SK-N-SH (cell line): ENCODE data around the gene PHACTR3. TPM values are rescaled to one million over a fixed set of nuclear protein-coding genes. Genes with fewer than 3 reads are reported as not detected.

Source experiments
- CTCF ChIA-PET: fragments of 300-600, 350-600 bp; formaldehyde crosslinking; extraction: SDS; loops from one replicate; lab custom pipeline; 2021; lab: Yijun Ruan, JAX
- POLR2A ChIA-PET: fragments of 350-600 bp; sonication (Branson Sonifier 250); formaldehyde crosslinking; extraction: SDS; loops from one replicate; lab custom pipeline; 2020; ENCODE audit warnings: antibody characterized with exemption, inconsistent platforms; lab: Yijun Ruan, JAX
- DNase-seq: peaks from one replicate; pipeline ENCODE4 v3.0.0; 2012
- H2AFZ ChIP-seq: fragments of 200-600 bp; sonication (generic); 2 replicates; pipeline ENCODE4 v1.8.1; 2016; ENCODE audit warnings: antibody characterized with exemption, mild to moderate bottlenecking, low read depth
- H3F3A ChIP-seq: fragments of 200-600 bp; sonication (generic); replicated peaks from 2 replicates; pipeline ENCODE3; 2016; ENCODE audit warnings: antibody characterized with exemption, mild to moderate bottlenecking; ENCODE audit not compliant: insufficient read depth
- H3K27ac ChIP-seq, 2 experiments: fragments of 200-500 bp in 1 of 2; fragments of 200-600 bp in 1 of 2; sonication (Bioruptor generic) in 1 of 2; sonication (generic), shearing (Covaris generic) in 1 of 2; 2 replicates each; pipeline versions ENCODE4 v1.5.1 to v1.6.1; 2014 to 2016; ENCODE audit warnings: low read depth in 2 of 2, inconsistent platforms in 1 of 2, low read length in 1 of 2, mild to moderate bottlenecking in 1 of 2, mixed read lengths in 1 of 2
- H3K27me3 ChIP-seq: fragments of 200-600 bp; sonication (generic), shearing (Covaris generic); 2 replicates; pipeline ENCODE4 v1.6.1; 2016; ENCODE audit warnings: mixed run types; ENCODE audit not compliant: insufficient read depth
- H3K36me3 ChIP-seq, 2 experiments: fragments of 200-500 bp in 1 of 2; fragments of 200-600 bp in 1 of 2; sonication (Bioruptor generic) in 1 of 2; sonication (generic) in 1 of 2; replicated peaks in 1 of 2; 2 replicates each; pipeline versions ENCODE3 to v1.5.1; 2014 to 2016; ENCODE audit warnings: low read length in 1 of 2, mild to moderate bottlenecking in 1 of 2; ENCODE audit not compliant: insufficient read depth in 2 of 2, control insufficient read depth in 1 of 2
- H3K4me1 ChIP-seq, 2 experiments: fragments of 200-500 bp in 1 of 2; fragments of 200-600 bp in 1 of 2; sonication (Bioruptor generic) in 1 of 2; sonication (generic), shearing (Covaris generic) in 1 of 2; 2 replicates each; pipeline versions ENCODE4 v1.5.1 to v1.6.1; 2014 to 2016; ENCODE audit warnings: low read depth in 1 of 2, low read length in 1 of 2, mixed run types in 1 of 2; ENCODE audit not compliant: insufficient read depth in 2 of 2, control insufficient read depth in 1 of 2
- H3K4me2 ChIP-seq: fragments of 200-600 bp; sonication (generic), shearing (Covaris generic); 2 replicates; pipeline ENCODE4 v1.6.1; 2017; ENCODE audit warnings: mixed run types
- H3K4me3 ChIP-seq, 2 experiments: fragments of 200-500 bp in 1 of 2; fragments of 200-600 bp in 1 of 2; sonication (Bioruptor generic) in 1 of 2; sonication (generic), shearing (Covaris generic) in 1 of 2; 2 replicates each; pipeline versions ENCODE4 v1.5.1 to v1.8.1; 2014 to 2016; ENCODE audit warnings: low read depth in 2 of 2, inconsistent platforms in 1 of 2, low read length in 1 of 2, mild to moderate bottlenecking in 1 of 2, mixed read lengths in 1 of 2, moderate library complexity in 1 of 2
- H3K79me2 ChIP-seq: fragments of 200-600 bp; sonication (generic); 2 replicates; pipeline ENCODE4 v1.8.1; 2017; ENCODE audit warnings: mild to moderate bottlenecking; ENCODE audit not compliant: insufficient read depth
- H3K9ac ChIP-seq: fragments of 200-600 bp; sonication (generic); 2 replicates; pipeline ENCODE4 v1.6.1; 2017; ENCODE audit warnings: mixed run types
- H3K9me2 ChIP-seq: fragments of 200-600 bp; sonication (generic); 2 replicates; pipeline ENCODE4 v1.6.1; 2017; ENCODE audit warnings: mixed run types
- H3K9me3 ChIP-seq: fragments of 200-600 bp; sonication (generic); 2 replicates; pipeline ENCODE4 v1.6.1; 2017; ENCODE audit warnings: mixed run types, mild to moderate bottlenecking, moderate library complexity
- H4K20me1 ChIP-seq: fragments of 200-600 bp; sonication (generic); 2 replicates; pipeline ENCODE4 v1.6.1; 2017; ENCODE audit warnings: mild to moderate bottlenecking, mixed run types; ENCODE audit not compliant: insufficient read depth
- EZH2phosphoT487 ChIP-seq: fragments of 200-600 bp; sonication (generic); IDR thresholded peaks from 2 replicates; pipeline ENCODE4 v1.6.1; 2017; ENCODE audit warnings: low read depth, mixed run types, mild to moderate bottlenecking, antibody characterized with exemption, moderate library complexity, borderline replicate concordance
- GATA2 ChIP-seq: sonication (generic); formaldehyde crosslinking; IDR thresholded peaks from 2 replicates; pipeline ENCODE4 v1.5.0; 2020; ENCODE audit warnings: mild to moderate bottlenecking, missing genetic modification reagents
- MEF2A ChIP-seq: IDR thresholded peaks from 2 replicates; pipeline ENCODE4 v1.4.0; 2012; ENCODE audit warnings: low read depth, borderline replicate concordance
- NRF1 ChIP-seq: IDR thresholded peaks from 2 replicates; pipeline ENCODE4 v1.6.1; 2012; ENCODE audit warnings: low read depth, mild to moderate bottlenecking, low read length
- PBX3 ChIP-seq: IDR thresholded peaks from 2 replicates; pipeline ENCODE4; 2012
- RAD21 ChIP-seq: IDR thresholded peaks from 2 replicates; pipeline ENCODE4 v1.6.1; 2012; ENCODE audit warnings: mild to moderate bottlenecking, low read length
- RCOR1 ChIP-seq: fragments of 150-350 bp; IDR thresholded peaks from 2 replicates; pipeline ENCODE4 v1.6.1; 2017; ENCODE audit warnings: antibody characterized with exemption, low read length
- SMC3 ChIP-seq: IDR thresholded peaks from 2 replicates; pipeline ENCODE4 v1.6.1; 2012; ENCODE audit warnings: low read depth, low read length, improper control_type of control experiment
- TAF1 ChIP-seq: IDR thresholded peaks from 2 replicates; pipeline ENCODE4 v1.6.1; 2012; ENCODE audit warnings: low read depth, mild to moderate bottlenecking, low read length, moderate library complexity, borderline replicate concordance
- WGBS: methylation state at CpG from one replicate; pipeline ENCODE4 v1.1.6; 2017; ENCODE audit warnings: low lambda C conversion rate; 5-methylcytosine and 5-hydroxymethylcytosine counted together
- polyA plus RNA-seq, 3 experiments: library from polyadenylated mRNA; depleted of rRNA; stranded (reverse); fragments of >200 nt; gene quantifications; 2 replicates each; pipeline ENCODE4 v1.2.3, GENCODE V29; 2012
- TF ChIP-seq, protein P1 (sequence below): IDR thresholded peaks from 2 replicates; pipeline ENCODE4 v1.4.0; 2012; ENCODE audit warnings: low read depth, borderline replicate concordance
- TF ChIP-seq, protein P2 (sequence below): IDR thresholded peaks from 2 replicates; pipeline ENCODE4 v1.6.1; 2012; ENCODE audit warnings: mild to moderate bottlenecking, low read depth, low read length, moderate library complexity

The PHACTR3 gene
- polyA plus RNA-seq, 1 of the 3 experiments (the other 2 are of a cell fraction): 0.10 TPM

- TF ChIP-seq RCOR1 (no peak), EZH2phosphoT487 (no peak), TAF1 (no peak), MEF2A (no peak), NRF1 (no peak), RAD21 (no peak), GATA2 (CRISPR knock-in tag) (no peak), PBX3 (no peak)
- TF ChIP-seq, protein P1, sequence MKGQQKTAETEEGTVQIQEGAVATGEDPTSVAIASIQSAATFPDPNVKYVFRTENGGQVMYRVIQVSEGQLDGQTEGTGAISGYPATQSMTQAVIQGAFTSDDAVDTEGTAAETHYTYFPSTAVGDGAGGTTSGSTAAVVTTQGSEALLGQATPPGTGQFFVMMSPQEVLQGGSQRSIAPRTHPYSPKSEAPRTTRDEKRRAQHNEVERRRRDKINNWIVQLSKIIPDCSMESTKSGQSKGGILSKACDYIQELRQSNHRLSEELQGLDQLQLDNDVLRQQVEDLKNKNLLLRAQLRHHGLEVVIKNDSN: no peak
- TF ChIP-seq, protein P2, sequence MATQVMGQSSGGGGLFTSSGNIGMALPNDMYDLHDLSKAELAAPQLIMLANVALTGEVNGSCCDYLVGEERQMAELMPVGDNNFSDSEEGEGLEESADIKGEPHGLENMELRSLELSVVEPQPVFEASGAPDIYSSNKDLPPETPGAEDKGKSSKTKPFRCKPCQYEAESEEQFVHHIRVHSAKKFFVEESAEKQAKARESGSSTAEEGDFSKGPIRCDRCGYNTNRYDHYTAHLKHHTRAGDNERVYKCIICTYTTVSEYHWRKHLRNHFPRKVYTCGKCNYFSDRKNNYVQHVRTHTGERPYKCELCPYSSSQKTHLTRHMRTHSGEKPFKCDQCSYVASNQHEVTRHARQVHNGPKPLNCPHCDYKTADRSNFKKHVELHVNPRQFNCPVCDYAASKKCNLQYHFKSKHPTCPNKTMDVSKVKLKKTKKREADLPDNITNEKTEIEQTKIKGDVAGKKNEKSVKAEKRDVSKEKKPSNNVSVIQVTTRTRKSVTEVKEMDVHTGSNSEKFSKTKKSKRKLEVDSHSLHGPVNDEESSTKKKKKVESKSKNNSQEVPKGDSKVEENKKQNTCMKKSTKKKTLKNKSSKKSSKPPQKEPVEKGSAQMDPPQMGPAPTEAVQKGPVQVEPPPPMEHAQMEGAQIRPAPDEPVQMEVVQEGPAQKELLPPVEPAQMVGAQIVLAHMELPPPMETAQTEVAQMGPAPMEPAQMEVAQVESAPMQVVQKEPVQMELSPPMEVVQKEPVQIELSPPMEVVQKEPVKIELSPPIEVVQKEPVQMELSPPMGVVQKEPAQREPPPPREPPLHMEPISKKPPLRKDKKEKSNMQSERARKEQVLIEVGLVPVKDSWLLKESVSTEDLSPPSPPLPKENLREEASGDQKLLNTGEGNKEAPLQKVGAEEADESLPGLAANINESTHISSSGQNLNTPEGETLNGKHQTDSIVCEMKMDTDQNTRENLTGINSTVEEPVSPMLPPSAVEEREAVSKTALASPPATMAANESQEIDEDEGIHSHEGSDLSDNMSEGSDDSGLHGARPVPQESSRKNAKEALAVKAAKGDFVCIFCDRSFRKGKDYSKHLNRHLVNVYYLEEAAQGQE: no peak
- Histone ChIP-seq H3F3A (no peaks in the 10 kb centered on the region), H3K27ac (no peak overlapping the region), H4K20me1 (no peaks in the 10 kb centered on the region), H3K79me2 (no peaks in the 10 kb centered on the region), H3K27me3 (no peaks in the 10 kb centered on the region), H2AFZ (no peak overlapping the region), H3K4me1 (no peaks in the 10 kb centered on the region; a peak in 1 of 4 replicates), H3K9ac (no peak overlapping the region), H3K4me2 (no peak overlapping the region), H3K9me2 (no peaks in the 10 kb centered on the region), H3K36me3 (no peaks in the 10 kb centered on the region), H3K9me3 (no peaks in the 10 kb centered on the region), H3K4me3 (no peak overlapping the region)
- no peak for DNase-seq
- CTCF ChIA-PET: interaction anchor here (1.6 to 2.1 kb wide), 3 partner anchors 9 to 63 kb away, joined by 5 to 10 read pairs (median 5); no protein-coding TSS in a partner anchor
- POLR2A ChIA-PET: no interaction called here
- WGBS: 72% methylated on average over 24 of the region's 24 CpGs
These were observed 15.2 kb upstream of the PHACTR3 start for GRCh38 chr20:59589086-59589684.

DNA sequence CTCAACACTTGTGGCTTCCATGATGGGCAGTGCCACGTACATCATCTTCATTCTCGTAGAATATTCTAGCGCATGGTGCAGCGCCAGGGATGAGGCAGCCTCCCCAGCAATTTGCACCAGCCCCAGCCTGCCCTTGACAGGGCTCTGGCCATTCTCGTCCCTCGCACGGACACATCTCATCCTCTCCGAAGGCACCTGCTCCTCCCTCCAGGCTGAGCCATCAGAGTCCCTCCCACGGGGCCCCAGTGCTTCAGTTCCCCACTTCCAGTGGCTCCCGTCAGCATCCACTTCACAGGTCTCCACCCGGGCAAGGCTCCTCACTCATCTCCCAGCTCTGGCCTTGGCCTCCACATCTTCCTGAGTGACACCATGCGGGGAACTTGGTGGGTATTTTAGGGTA, 13.3 kb upstream of the PHACTR3 start:
- POLR2A ChIA-PET: no interaction called here
- Histone ChIP-seq H3K4me2 (no peak overlapping the region), H3K27me3 (no peaks in the 10 kb centered on the region), H3K36me3 (no peaks in the 10 kb centered on the region), H3K27ac (no peak overlapping the region), H3K4me1 (no peaks in the 10 kb centered on the region), H3K4me3 (no peak overlapping the region), H4K20me1 (no peaks in the 10 kb centered on the region), H3K9me2 (no peaks in the 10 kb centered on the region), H2AFZ (no peak overlapping the region), H3K9me3 (no peaks in the 10 kb centered on the region), H3K9ac (no peak overlapping the region), H3F3A (no peaks in the 10 kb centered on the region), H3K79me2 (no peaks in the 10 kb centered on the region)
- WGBS: 47% methylated on average over 12 of the region's 12 CpGs
- DNase-seq: no peak
- CTCF ChIA-PET: interaction anchor here (0.7 to 1.7 kb wide), 4 partner anchors 7 to 23 kb away, joined by 3 to 10 read pairs (median 6); no protein-coding TSS in a partner anchor
- TF ChIP-seq TAF1: no peak
- TF ChIP-seq SMC3: no peak
